DMS153 (cell line): Measurements from ENCODE around the gene CT45A9.
"Not testable (repeated sequence)": the region's sequence is repeated elsewhere in the genome, so short reads cannot be mapped to it uniquely, and the experiment has no call there.

Experiments
- DNase-seq: peaks from one replicate; lab custom pipeline; 2025; lab: John Stamatoyannopoulos, UW

CT45A9 gene, protein sequence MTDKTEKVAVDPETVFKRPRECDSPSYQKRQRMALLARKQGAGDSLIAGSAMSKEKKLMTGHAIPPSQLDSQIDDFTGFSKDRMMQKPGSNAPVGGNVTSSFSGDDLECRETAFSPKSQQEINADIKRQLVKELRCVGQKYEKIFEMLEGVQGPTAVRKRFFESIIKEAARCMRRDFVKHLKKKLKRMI

DNA sequence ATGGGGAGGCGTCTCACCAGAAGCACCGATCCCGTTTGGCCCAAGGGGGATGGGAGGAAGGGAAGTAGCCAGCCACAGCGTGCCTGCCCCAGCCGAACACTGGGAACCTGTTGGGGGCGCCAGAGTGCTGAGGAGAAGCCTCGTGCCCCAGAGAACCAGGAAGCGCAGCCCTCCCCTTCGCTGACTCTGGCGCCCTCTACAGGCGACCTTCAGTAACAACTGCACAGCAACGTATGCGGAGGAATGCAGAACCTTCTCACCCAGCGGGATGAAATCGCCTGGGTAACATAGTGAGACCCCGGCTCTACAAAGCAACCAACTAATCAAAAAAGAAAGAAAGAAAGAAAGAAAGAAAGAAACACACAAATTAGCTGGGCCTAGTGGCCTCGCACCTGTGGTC, at the start of gene CT45A9:
TSS of gene CT45A9 (minus strand) at position 101 of the 400 bp plus-strand sequence. CDS start 3,751 bp downstream, outside the sequence.
- not testable (repeated sequence) for DNase-seq

DNA sequence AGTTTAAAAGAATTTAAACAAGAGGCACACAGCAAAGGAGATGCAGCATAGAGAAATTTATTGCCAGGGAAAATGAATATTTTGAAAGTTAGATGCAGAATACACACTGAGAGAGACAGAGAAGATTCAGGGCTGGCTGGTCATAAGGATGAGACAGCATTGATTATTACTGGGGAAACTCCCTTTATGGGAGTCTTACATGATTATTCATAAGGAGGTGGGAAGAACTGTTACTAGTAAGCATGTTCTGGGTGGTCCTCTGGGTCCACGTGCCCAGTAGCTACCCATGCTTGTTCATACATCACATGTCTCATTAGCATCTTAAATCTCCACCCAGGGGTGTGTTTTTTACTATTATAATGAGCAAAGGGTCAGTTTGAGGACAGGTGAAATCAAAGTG, 48.9 kb upstream of the CT45A9 start:
- DNase-seq: not testable (repeated sequence)

DNA sequence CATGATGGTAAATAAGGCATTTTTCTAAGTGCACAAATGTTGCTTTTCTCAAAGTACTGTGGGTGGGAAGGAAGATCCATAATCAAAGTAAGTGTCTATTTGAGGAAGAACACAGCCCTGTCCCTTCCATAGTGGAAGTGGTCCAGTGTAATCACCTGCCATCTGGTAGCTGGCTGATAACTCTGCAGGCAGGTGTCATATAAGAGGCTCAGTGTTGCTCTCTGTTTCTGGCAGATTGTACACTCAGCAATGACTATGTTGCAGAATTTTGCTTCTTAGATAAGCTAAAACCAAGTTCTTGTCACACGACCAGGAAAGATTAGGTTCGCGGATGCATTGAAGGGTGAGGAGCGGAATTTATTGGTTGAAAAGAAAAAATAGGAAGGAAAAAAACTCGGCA, 42.8 kb upstream of the CT45A9 start:
- no peak for DNase-seq

DNA sequence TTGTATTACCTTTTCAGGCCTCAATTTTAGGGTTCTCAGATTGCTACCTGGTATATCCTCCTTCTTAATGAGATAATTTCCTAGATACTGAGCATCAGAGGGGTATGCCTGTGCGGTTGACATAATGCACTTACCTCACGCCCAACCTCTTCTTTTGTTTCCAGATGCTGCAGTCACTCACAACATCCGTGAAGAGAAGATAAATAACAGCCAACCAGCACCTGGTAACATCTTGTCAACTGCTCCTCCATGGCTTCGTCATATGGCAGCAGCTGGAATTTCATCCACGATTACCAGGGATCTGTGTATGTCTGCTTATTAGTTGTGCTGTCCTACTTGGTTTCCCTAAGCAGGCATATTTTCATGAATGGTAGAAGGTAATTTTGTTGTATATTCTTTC, 38.6 kb upstream of the CT45A9 start:
- no peak for DNase-seq

DNA sequence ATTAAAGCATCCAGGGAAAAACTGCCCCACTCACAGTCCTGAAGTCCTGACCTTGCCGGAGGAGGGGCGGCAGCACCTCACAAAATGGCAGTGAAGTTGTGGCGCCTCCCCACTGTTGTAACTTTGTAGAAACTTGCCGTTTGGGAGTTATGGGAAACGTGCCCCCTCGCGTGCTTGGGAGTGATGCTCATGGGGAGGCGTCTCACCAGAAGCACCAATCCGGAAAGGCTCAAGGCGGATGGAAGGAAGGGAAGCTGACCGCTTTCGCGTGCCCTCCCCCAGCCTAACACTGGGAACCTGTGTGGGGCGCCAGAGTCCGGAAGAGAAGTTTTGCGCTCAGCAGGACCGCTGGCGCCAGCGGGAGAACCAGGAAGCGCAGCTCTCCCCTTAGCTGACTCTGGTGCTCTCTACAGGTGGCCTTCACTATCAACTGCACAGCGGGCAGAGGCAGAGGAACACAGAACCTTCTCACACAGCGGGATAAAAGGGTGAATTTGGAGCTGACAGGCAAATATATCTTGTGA, 21.7 kb upstream of the CT45A9 start, which contains the start of the genes CT45A10 and SAGE1:
TSS of gene CT45A10 (minus strand) at position 151 of the 524 bp plus-strand sequence. CDS start 8,100 bp downstream, outside the sequence.
TSS of gene SAGE1 (plus strand) at position 423 of the 524 bp plus-strand sequence. CDS start 2,527 bp downstream, outside the sequence.
- DNase-seq: no peak

DNA sequence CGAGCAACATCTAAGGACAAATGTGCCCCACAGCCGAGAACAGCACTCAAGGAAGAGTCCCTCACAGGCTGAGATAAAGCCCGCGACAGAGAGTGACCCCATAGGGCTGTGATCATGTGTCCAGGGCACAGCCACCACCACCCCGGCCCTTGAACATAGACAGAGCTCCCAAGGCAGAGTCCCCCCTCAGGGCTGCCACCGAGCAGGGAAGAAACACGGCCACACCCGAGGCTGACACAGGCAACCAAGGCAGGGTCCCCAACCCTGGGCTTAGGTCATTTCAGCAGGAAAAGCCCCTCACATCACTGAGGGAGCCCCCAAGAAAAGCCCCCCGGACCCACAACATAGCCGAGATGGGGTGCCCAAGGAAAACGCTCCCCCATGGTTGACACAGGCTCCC, 21.2 kb upstream of the CT45A9 start:
- DNase-seq: no peak

DNA sequence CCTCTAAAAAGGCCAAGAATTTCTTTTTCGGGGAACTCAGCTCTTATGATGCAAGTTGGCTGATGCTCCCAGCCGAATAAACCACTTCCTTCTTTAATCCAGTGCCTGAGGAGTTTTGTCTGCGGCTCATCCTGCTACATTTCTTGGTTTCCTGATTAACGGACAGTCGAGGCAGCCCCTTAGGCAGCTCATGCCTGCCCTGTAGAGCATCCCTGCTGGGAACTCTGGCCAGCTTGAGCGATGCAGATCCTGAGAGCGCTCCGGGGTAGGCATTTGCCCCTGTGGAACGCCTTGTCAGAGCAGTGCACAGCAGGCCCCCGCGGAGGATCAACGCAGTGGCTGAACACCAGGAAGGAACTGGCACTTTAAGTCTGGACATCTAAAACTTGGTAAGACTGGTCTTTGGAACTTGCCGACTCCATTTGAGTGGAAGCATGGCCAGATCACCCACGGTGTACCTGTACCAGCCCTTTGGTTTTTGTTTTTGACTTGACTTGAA, 18.5 kb upstream of the CT45A9 start:
- DNase-seq: no peak

DNA sequence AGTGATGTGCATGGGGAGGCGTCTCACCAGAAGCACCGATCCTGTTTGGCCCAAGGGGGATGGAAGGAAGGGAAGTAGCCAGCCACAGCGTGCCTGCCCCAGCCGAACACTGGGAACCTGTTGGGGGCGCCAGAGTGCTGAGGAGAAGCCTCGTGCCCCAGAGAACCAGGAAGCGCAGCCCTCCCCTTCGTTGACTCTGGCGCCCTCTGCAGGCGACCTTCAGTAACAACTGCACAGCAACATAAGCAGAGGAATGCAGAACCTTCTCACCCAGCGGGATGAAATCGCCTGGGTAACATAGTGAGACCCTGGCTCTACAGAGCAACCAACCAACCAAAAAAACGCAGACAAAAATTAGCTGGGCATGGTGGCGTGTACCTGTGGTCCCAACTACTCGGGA, 17.4 kb upstream of the CT45A9 start:
- not testable (repeated sequence) for DNase-seq

DNA sequence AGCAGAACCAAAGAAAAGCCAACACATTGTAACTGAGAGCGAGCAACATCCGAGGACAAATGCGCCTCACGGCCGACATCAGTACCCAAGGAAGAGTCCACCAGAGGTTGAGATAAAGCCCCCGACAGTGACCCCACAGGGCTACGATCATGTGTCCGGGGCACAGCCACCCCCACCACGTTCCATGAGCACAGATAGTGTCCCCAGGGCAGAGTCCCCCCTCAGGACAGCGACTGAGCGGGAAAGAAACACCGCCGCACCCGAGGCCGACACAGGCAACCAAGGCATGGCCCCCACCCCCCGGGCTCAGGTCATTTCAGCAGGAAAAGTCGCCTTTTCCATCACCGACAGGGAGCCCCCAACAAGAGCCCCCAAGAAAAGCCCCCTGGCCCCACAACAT, 16.6 kb upstream of the CT45A9 start:
- DNase-seq: not testable (repeated sequence)

DNA sequence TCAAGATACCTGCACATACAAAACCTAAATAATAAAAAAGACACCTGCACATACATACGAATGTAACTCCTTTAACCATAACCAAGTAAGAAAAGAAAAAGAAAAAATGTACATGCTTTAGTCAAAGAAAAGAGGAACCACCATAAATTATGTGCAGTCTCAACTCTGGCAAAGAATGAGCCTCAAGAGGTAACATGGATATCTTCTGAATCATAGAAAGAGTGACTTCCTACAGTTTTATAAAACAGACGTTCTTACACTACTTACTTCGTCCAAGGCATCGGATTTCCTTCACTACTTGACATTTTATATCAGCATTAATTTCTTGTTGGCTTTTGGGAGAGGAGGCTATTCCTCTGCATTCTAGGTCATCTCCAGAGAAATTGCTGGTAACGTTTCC, 11.1 kb upstream of the CT45A9 start:
- not testable (repeated sequence) for DNase-seq

DNA sequence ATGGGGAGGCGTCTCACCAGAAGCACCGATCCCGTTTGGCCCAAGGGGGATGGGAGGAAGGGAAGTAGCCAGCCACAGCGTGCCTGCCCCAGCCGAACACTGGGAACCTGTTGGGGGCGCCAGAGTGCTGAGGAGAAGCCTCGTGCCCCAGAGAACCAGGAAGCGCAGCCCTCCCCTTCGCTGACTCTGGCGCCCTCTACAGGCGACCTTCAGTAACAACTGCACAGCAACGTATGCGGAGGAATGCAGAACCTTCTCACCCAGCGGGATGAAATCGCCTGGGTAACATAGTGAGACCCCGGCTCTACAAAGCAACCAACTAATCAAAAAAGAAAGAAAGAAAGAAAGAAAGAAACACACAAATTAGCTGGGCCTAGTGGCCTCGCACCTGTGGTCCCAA, 17.2 kb downstream of the CT45A9 start, which contains the start of gene CT45A8:
TSS of gene CT45A8 (minus strand) at position 101 of the 400 bp plus-strand sequence. CDS start 3,755 bp downstream, outside the sequence.
- DNase-seq: not testable (repeated sequence)

DNA sequence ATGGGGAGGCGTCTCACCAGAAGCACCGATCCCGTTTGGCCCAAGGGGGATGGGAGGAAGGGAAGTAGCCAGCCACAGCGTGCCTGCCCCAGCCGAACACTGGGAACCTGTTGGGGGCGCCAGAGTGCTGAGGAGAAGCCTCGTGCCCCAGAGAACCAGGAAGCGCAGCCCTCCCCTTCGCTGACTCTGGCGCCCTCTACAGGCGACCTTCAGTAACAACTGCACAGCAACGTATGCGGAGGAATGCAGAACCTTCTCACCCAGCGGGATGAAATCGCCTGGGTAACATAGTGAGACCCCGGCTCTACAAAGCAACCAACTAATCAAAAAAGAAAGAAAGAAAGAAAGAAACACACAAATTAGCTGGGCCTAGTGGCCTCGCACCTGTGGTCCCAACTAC, 34.4 kb downstream of the CT45A9 start, which contains the start of gene CT45A7:
TSS of gene CT45A7 (minus strand) at position 101 of the 400 bp plus-strand sequence. CDS start 3,747 bp downstream, outside the sequence.
- not testable (repeated sequence) for DNase-seq

DNA sequence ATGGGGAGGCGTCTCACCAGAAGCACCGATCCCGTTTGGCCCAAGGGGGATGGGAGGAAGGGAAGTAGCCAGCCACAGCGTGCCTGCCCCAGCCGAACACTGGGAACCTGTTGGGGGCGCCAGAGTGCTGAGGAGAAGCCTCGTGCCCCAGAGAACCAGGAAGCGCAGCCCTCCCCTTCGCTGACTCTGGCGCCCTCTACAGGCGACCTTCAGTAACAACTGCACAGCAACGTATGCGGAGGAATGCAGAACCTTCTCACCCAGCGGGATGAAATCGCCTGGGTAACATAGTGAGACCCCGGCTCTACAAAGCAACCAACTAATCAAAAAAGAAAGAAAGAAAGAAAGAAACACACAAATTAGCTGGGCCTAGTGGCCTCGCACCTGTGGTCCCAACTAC, 51.7 kb downstream of the CT45A9 start, which contains the start of gene CT45A2:
TSS of gene CT45A2 (minus strand) at position 101 of the 400 bp plus-strand sequence. CDS start 3,747 bp downstream, outside the sequence.
- not testable (repeated sequence) for DNase-seq
